BJ (cell line): Measurements from ENCODE around the gene HOGA1. TPM values are rescaled to one million over a fixed set of nuclear protein-coding genes. Genes with fewer than 3 reads are reported as not detected.

Experiments used
- CTCF ChIA-PET: fragments of 350-600 bp; formaldehyde crosslinking; extraction: SDS; loops from one replicate; lab custom pipeline; 2021; ENCODE audit warnings: antibody characterized with exemption, inconsistent platforms; lab: Yijun Ruan, JAX
- POLR2A ChIA-PET: fragments of 300-600 bp; sonication (Branson Sonifier 250); formaldehyde crosslinking; extraction: SDS; loops from one replicate; lab custom pipeline; 2021; ENCODE audit warnings: antibody characterized with exemption; lab: Charles Lee
- DNase-seq: peaks from one replicate; pipeline ENCODE4 v3.0.0-alpha.2; 2011; ENCODE audit warnings: low read depth
- H3K27me3 ChIP-seq: 2 replicates; pipeline ENCODE4 v1.6.0; 2011; ENCODE audit warnings: low read length; ENCODE audit not compliant: control insufficient read depth, insufficient read depth
- H3K36me3 ChIP-seq: 2 replicates; pipeline ENCODE4 v1.5.1; 2011; ENCODE audit warnings: low read length; ENCODE audit not compliant: control insufficient read depth, insufficient read depth
- H3K4me3 ChIP-seq: 2 replicates; pipeline ENCODE4 v1.5.1; 2011; ENCODE audit warnings: low read depth, mild to moderate bottlenecking, control low read depth, low read length
- CTCF ChIP-seq: IDR thresholded peaks from 2 replicates; pipeline ENCODE4 v1.5.1; 2011; ENCODE audit warnings: low read depth, mild to moderate bottlenecking, control low read depth, inconsistent platforms, low read length, moderate library complexity; ENCODE audit not compliant: insufficient read depth
- polyA plus RNA-seq: library from polyadenylated mRNA; depleted of rRNA; stranded (reverse); fragments of >200 nt; gene quantifications from 2 replicates; pipeline ENCODE4 v1.2.3, GENCODE V29; 2011

HOGA1 gene
- polyA plus RNA-seq, 1 experiment, result 0.17 TPM

GRCh38 chr10:97572214-97572989, 11.8 kb upstream of the HOGA1 start, which contains the start of gene ANKRD2:
TSS of gene ANKRD2 (plus strand) at chr10:97572779. CDS start at chr10:97572789, 10 bp downstream.
- peaks cover 15% of the 10 kb centered on the region for H3K36me3 ChIP-seq
- DNase-seq, result no peak
- ChIA-PET POLR2A (no interaction called here), CTCF (interaction anchor here (0.6 to 12.3 kb wide), 36 partner anchors 9 to 171 kb away, joined by 3 to 179 read pairs (median 4); partner anchors contain the start of genes AVPI1, C10orf62, HOGA1 and RRP12)
- no peak within 1 kb of the TSS for H3K4me3 ChIP-seq
- peak; percentile 95 for TF ChIP-seq CTCF
- no peaks in the 10 kb centered on the region for H3K27me3 ChIP-seq

- no peaks in the 10 kb centered on the region for H3K27me3 ChIP-seq
- POLR2A ChIA-PET, result no interaction called here
- DNase-seq, result no peak
Measured at GRCh38 chr10:97573021-97573420, 11.2 kb upstream of the HOGA1 start.

GRCh38 chr10:97573672-97574071, 10.5 kb upstream of the HOGA1 start:
- no peak overlapping the region for H3K4me3 ChIP-seq
- no peaks in the 10 kb centered on the region for H3K27me3 ChIP-seq
- no peak for DNase-seq
- TF ChIP-seq CTCF, result no peak
- POLR2A ChIA-PET, result interaction anchor here (1.5 kb wide), 1 partner anchor 23 kb away, joined by 5 read pairs; no protein-coding TSS in a partner anchor
- CTCF ChIA-PET, result interaction anchor here (0.6 to 12.3 kb wide), 6 partner anchors 14 to 158 kb away, joined by 3 to 179 read pairs (median 4); no protein-coding TSS in a partner anchor
- peaks cover 13% of the 10 kb centered on the region for H3K36me3 ChIP-seq

More at GRCh38 chr10:97573021-97573420, 11.2 kb upstream of the HOGA1 start:
- no peak for TF ChIP-seq CTCF
- CTCF ChIA-PET, result interaction anchor here (0.6 to 12.3 kb wide), 15 partner anchors 11 to 172 kb away, joined by 3 to 179 read pairs (median 6); partner anchors contain the start of genes HOGA1 and RRP12
- Histone ChIP-seq H3K36me3 (peaks cover 13% of the 10 kb centered on the region), H3K4me3 (no peak overlapping the region)

GRCh38 chr10:97574374-97575126, 9.6 kb upstream of the HOGA1 start:
- CTCF ChIA-PET, result interaction anchor here (0.8 to 12.3 kb wide), 10 partner anchors 9 to 161 kb away, joined by 3 to 179 read pairs (median 3); partner anchors contain the start of genes C10orf62 and HOGA1
- Histone ChIP-seq H3K36me3 (peaks cover 10% of the 10 kb centered on the region), H3K27me3 (no peaks in the 10 kb centered on the region), H3K4me3 (no peak overlapping the region)
- TF ChIP-seq CTCF, result no peak
- POLR2A ChIA-PET, result interaction anchor here (0.7 to 1.5 kb wide), 2 partner anchors 22 to 316 kb away, joined by 5 to 6 read pairs; no protein-coding TSS in a partner anchor
- DNase-seq, result no peak
